Endothelial cell of umbilical vein (primary cell): ENCODE data around the gene ABLIM2. TPM values are rescaled to one million over a fixed set of nuclear protein-coding genes. Genes with fewer than 3 reads are reported as not detected.

Source experiments
- BruUV-seq: library from RNA; stranded (reverse); fragments of 400-500 nt; replicated peaks from 2 replicates; lab custom pipeline; 2021; lab: Mats Ljungman, UMichigan
- CTCF ChIA-PET: fragments of 300-600, 350-600 bp; sonication (Branson Sonifier 250); formaldehyde crosslinking; loops from one replicate; lab custom pipeline; 2021; ENCODE audit warnings: antibody characterized with exemption, inconsistent platforms; lab: Charles Lee
- POLR2A ChIA-PET: fragments of 300-600, 350-600 bp; sonication (Branson Sonifier 250); formaldehyde crosslinking; loops from one replicate; lab custom pipeline; 2021; ENCODE audit warnings: antibody characterized with exemption, inconsistent platforms; lab: Charles Lee
- DNase-seq: peaks from one replicate; pipeline ENCODE4 v3.0.0-alpha.2; 2011; ENCODE audit warnings: low read depth, low spot score
- FAIRE-seq: peaks from 2 replicates; lab custom pipeline; 2011; peaks lifted over from hg19 to GRCh38; lab: Jason Lieb, UNC
- H2AFZ ChIP-seq: 2 replicates; pipeline ENCODE4 v1.6.0; 2012; ENCODE audit warnings: low read depth, low read length, control low read depth, inconsistent platforms
- H3K27ac ChIP-seq: 2 replicates; pipeline ENCODE4 v1.5.1; 2011; ENCODE audit warnings: low read depth, mild to moderate bottlenecking, control low read depth, low read length, moderate library complexity; ENCODE audit not compliant: insufficient read depth
- H3K27me3 ChIP-seq, 2 experiments: 2 replicates each; pipeline versions ENCODE4 v1.6.0 to v1.6.1; 2011; ENCODE audit warnings: low read length in 2 of 2, mixed read lengths in 1 of 2; ENCODE audit not compliant: control insufficient read depth in 2 of 2, insufficient read depth in 2 of 2
- H3K36me3 ChIP-seq, 2 experiments: 2 replicates in 1 of 2; 3 replicates in 1 of 2; pipeline ENCODE4 v1.5.1; 2011; ENCODE audit warnings: low read length in 2 of 2, mild to moderate bottlenecking in 1 of 2, moderate library complexity in 1 of 2; ENCODE audit not compliant: control insufficient read depth in 2 of 2, insufficient read depth in 2 of 2; ENCODE audit errors: extremely low read depth in 1 of 2
- H3K4me1 ChIP-seq: 3 replicates; pipeline ENCODE4 v1.5.1; 2011; ENCODE audit warnings: mild to moderate bottlenecking, low read length; ENCODE audit not compliant: control insufficient read depth, insufficient read depth; ENCODE audit errors: extremely low read depth
- H3K4me2 ChIP-seq: 2 replicates; pipeline ENCODE4 v1.6.1; 2011; ENCODE audit warnings: low read length, control low read depth, mixed read lengths; ENCODE audit not compliant: insufficient read depth
- H3K4me3 ChIP-seq, 3 experiments: fragments of 200-600 bp in 1 of 3; sonication (generic), shearing (Covaris generic) in 1 of 3; replicated peaks in 1 of 3; 2 replicates each; pipeline ENCODE4 v1.5.1; 2011 to 2016; ENCODE audit warnings: control low read depth in 3 of 3, low read length in 3 of 3, mild to moderate bottlenecking in 2 of 3, inconsistent platforms in 1 of 3, low read depth in 1 of 3, moderate library complexity in 1 of 3; ENCODE audit not compliant: insufficient read depth in 1 of 3
- H3K79me2 ChIP-seq: 2 replicates; pipeline ENCODE4 v1.6.0; 2012; ENCODE audit warnings: low read length, inconsistent platforms; ENCODE audit not compliant: control insufficient read depth, insufficient read depth
- H3K9ac ChIP-seq: replicated peaks from 2 replicates; pipeline ENCODE3; 2011; ENCODE audit warnings: low read length, control low read depth; ENCODE audit not compliant: insufficient read depth; ENCODE audit errors: extremely low read depth
- H3K9me1 ChIP-seq: replicated peaks from 3 replicates; pipeline ENCODE4 v1.6.0; 2011; ENCODE audit warnings: mild to moderate bottlenecking, low read length; ENCODE audit not compliant: control insufficient read depth, insufficient read depth; ENCODE audit errors: extremely low read depth
- H3K9me3 ChIP-seq: replicated peaks from 2 replicates; pipeline ENCODE4 v1.5.1; 2012; ENCODE audit warnings: low read length, inconsistent platforms; ENCODE audit not compliant: control insufficient read depth, insufficient read depth
- H4K20me1 ChIP-seq: replicated peaks from 2 replicates; pipeline ENCODE3; 2011; ENCODE audit warnings: mild to moderate bottlenecking, low read length; ENCODE audit not compliant: control insufficient read depth, insufficient read depth; ENCODE audit errors: extremely low read depth
- CTCF ChIP-seq, 2 donors: IDR thresholded peaks; 1 replicate in 1 of 2; 2 replicates in 1 of 2; pipeline ENCODE4 v1.5.1; 2011; ENCODE audit warnings: low read length in 2 of 2, mild to moderate bottlenecking in 2 of 2, moderate library complexity in 2 of 2, control low read depth in 1 of 2, inconsistent platforms in 1 of 2, low read depth in 1 of 2; ENCODE audit not compliant: insufficient read depth in 1 of 2; ENCODE audit errors: extremely low read depth in 1 of 2
- EZH2 ChIP-seq: IDR thresholded peaks from 2 replicates; pipeline ENCODE4 v1.6.1; 2012; ENCODE audit warnings: borderline replicate concordance, low read depth, mild to moderate bottlenecking, moderate library complexity, low read length, inconsistent platforms; ENCODE audit not compliant: severe bottlenecking
- FOS ChIP-seq: IDR thresholded peaks from 2 replicates; pipeline ENCODE4 v1.6.1; 2011; ENCODE audit warnings: mild to moderate bottlenecking, low read length, moderate library complexity, borderline replicate concordance; ENCODE audit not compliant: insufficient read depth
- GATA2 ChIP-seq: IDR thresholded peaks from 2 replicates; pipeline ENCODE4 v1.7.0; 2011; ENCODE audit warnings: low read depth, mild to moderate bottlenecking, moderate library complexity, mixed read lengths, low read length; ENCODE audit not compliant: insufficient read length, insufficient read depth
- JUN ChIP-seq: IDR thresholded peaks from 2 replicates; pipeline ENCODE4 v1.6.1; 2011; ENCODE audit warnings: borderline replicate concordance, low read depth; ENCODE audit not compliant: insufficient read length, insufficient read depth
- MAX ChIP-seq: IDR thresholded peaks from 2 replicates; pipeline ENCODE4 v1.6.1; 2011; ENCODE audit not compliant: insufficient read depth, insufficient read length
- MYC ChIP-seq: IDR thresholded peaks from one replicate; pipeline ENCODE4 v1.6.1; 2011; ENCODE audit warnings: mild to moderate bottlenecking, low read depth, low read length
- POLR2A ChIP-seq: IDR thresholded peaks from 2 replicates; pipeline ENCODE4 v1.6.1; 2012; ENCODE audit warnings: low read depth, mild to moderate bottlenecking, control low read depth, low read length
- POLR2AphosphoS5 ChIP-seq: IDR thresholded peaks from 2 replicates; pipeline ENCODE4 v1.6.1; 2012; ENCODE audit warnings: low read depth, mild to moderate bottlenecking, control low read depth, low read length, moderate library complexity; ENCODE audit not compliant: insufficient read depth
- dilution Hi-C: fragments of 300-500 bp; cut with MboI; formaldehyde crosslinking; loops from one replicate; pipeline ENCODE4 v1.15.0; 2019; ENCODE audit warnings: low sequenced_read_pairs; ENCODE audit not compliant: extremely low pct_ligation_motif_present
- intact Hi-C: fragments of 100-400 bp; cut with micrococcal nuclease; formaldehyde crosslinking; loops from one replicate; pipeline ENCODE4 v1.10.0; 2022
- polyA plus RNA-seq, 4 experiments: library from polyadenylated mRNA; depleted of rRNA in 3 of 4; stranded (reverse) in 3 of 4; unstranded in 1 of 4; fragments of >200 nt; gene quantifications; 2 replicates each; pipeline versions ENCODE4 v1.2.1 to v1.2.3, GENCODE V29; 2011 to 2012; ENCODE audit warnings: missing spikeins in 1 of 4
- total RNA-seq: library from RNA; stranded (reverse); gene quantifications from 2 replicates; pipeline ENCODE4 v1.2.3, GENCODE V29; 2021

The ABLIM2 gene
- total and polyA plus RNA-seq, 2 donors (not counting 3 experiments of a cell fraction or from before 2014, with no cell fraction given): 0.28 to 0.66 TPM

- CTCF ChIA-PET: interaction anchor here (1.0 kb wide), 1 partner anchor 10 kb away, joined by 3 read pairs; no protein-coding TSS in a partner anchor
Observed at GRCh38 chr4:8131210-8131609, 27.4 kb downstream of the ABLIM2 start.

More at GRCh38 chr4:8131210-8131609, 27.4 kb downstream of the ABLIM2 start:
- Histone ChIP-seq H3K9me3 (no peaks in the 10 kb centered on the region), H3K4me1 (no peaks in the 10 kb centered on the region), H3K27ac (no peak overlapping the region), H3K9me1 (no peaks in the 10 kb centered on the region), H3K27me3 (no peaks in the 10 kb centered on the region), H3K4me3 (no peak overlapping the region), H3K36me3 (no peaks in the 10 kb centered on the region), H2AFZ (no peak overlapping the region), H3K79me2 (no peaks in the 10 kb centered on the region), H3K4me2 (no peak overlapping the region), H3K9ac (no peak overlapping the region), H4K20me1 (no peaks in the 10 kb centered on the region)
- dilution Hi-C loops (no loop called here), intact Hi-C loops (no loop called here)
- no peak for TF ChIP-seq POLR2AphosphoS5
- no peak for TF ChIP-seq FOS
- no peak for TF ChIP-seq JUN
- TF ChIP-seq MAX: no peak
- TF ChIP-seq MYC: no peak
- TF ChIP-seq EZH2: no peak
- TF ChIP-seq POLR2A: no peak
- no peak for TF ChIP-seq GATA2
- TF ChIP-seq CTCF (IDR thresholded peaks at IDR 0.05; ENCODE audit: extremely low read depth in 1 of 2, insufficient read depth in 1 of 2, low read depth in 1 of 2, low read length in 2 of 2): no peak
- POLR2A ChIA-PET: no interaction called here
- DNase-seq (no peak), FAIRE-seq (no peak)
- BruUV-seq: no TSS peak
